GM23338 (cell line): ENCODE measurements around the gene SLC12A5. TPM values are rescaled to one million over a fixed set of nuclear protein-coding genes. Genes with fewer than 3 reads are reported as not detected.

Experiments
- ATAC-seq: fragments of 200-7000 bp; cut with Tn5 transposase; 3 replicates; pipeline ENCODE4 v1.9.1; 2020
- DNase-seq: peaks from one replicate; pipeline ENCODE4 v3.0.0-alpha.2; 2015; ENCODE audit warnings: low spot score
- H2AFZ ChIP-seq: fragments of 200-600 bp; sonication (generic); 2 replicates; pipeline ENCODE4 v1.8.0; 2016; ENCODE audit warnings: antibody characterized with exemption, mild to moderate bottlenecking, moderate library complexity
- H3F3A ChIP-seq: fragments of 200-600 bp; sonication (generic); replicated peaks from 2 replicates; pipeline ENCODE4 v1.8.0; 2017; ENCODE audit warnings: antibody characterized with exemption, mixed run types, low read depth
- H3K27ac ChIP-seq: fragments of 200-600 bp; sonication (generic); 2 replicates; pipeline ENCODE4 v1.6.1; 2016; ENCODE audit warnings: low read depth
- H3K27me3 ChIP-seq: fragments of 200-600 bp; sonication (generic); 2 replicates; pipeline ENCODE4 v1.8.0; 2016; ENCODE audit warnings: mild to moderate bottlenecking, mixed run types, moderate library complexity; ENCODE audit not compliant: insufficient read depth
- H3K36me3 ChIP-seq: fragments of 200-600 bp; sonication (generic); 2 replicates; pipeline ENCODE4 v1.8.0; 2016; ENCODE audit warnings: mild to moderate bottlenecking; ENCODE audit not compliant: insufficient read depth
- H3K4me1 ChIP-seq: fragments of 200-600 bp; sonication (generic); 2 replicates; pipeline ENCODE4 v1.8.0; 2016; ENCODE audit warnings: mild to moderate bottlenecking, moderate library complexity; ENCODE audit not compliant: insufficient read depth
- H3K4me2 ChIP-seq: fragments of 200-600 bp; sonication (generic); 2 replicates; pipeline ENCODE4 v1.7.1; 2017; ENCODE audit warnings: mixed run types
- H3K4me3 ChIP-seq: fragments of 200-600 bp; sonication (generic); 2 replicates; pipeline ENCODE4 v1.6.1; 2016; ENCODE audit warnings: mixed run types
- H3K79me2 ChIP-seq: fragments of 200-600 bp; sonication (generic); replicated peaks from 2 replicates; pipeline ENCODE4 v1.8.0; 2017; ENCODE audit warnings: mild to moderate bottlenecking; ENCODE audit not compliant: insufficient read depth
- H3K9me2 ChIP-seq: fragments of 200-600 bp; sonication (generic); 2 replicates; pipeline ENCODE4 v1.8.0; 2017; ENCODE audit not compliant: insufficient read depth
- H4K20me1 ChIP-seq: fragments of 200-600 bp; sonication (generic); replicated peaks from 2 replicates; pipeline ENCODE4 v1.8.0; 2017; ENCODE audit warnings: mild to moderate bottlenecking; ENCODE audit not compliant: insufficient read depth
- H3K27ac Mint-ChIP-seq: 2 replicates; pipeline ENCODE4 v1.8.0; 2020; ENCODE audit warnings: inconsistent platforms, mild to moderate bottlenecking, moderate library complexity, mixed read lengths
- H3K27me3 Mint-ChIP-seq: 3 replicates; pipeline ENCODE4 v1.8.0; 2022; ENCODE audit warnings: low read depth, mild to moderate bottlenecking, moderate library complexity, mixed read lengths, inconsistent platforms; ENCODE audit not compliant: insufficient read depth, poor library complexity
- H3K36me3 Mint-ChIP-seq: 3 replicates; pipeline ENCODE4 v1.8.0; 2021; ENCODE audit warnings: low read depth, mild to moderate bottlenecking, inconsistent platforms, moderate library complexity, mixed read lengths
- H3K4me1 Mint-ChIP-seq: 3 replicates; pipeline ENCODE4 v1.8.0; 2020; ENCODE audit warnings: mild to moderate bottlenecking, inconsistent platforms, mixed read lengths
- H3K4me3 Mint-ChIP-seq: 3 replicates; pipeline ENCODE4 v1.8.0; 2021; ENCODE audit warnings: moderate library complexity, mild to moderate bottlenecking, inconsistent platforms, mixed read lengths
- H3K9me3 Mint-ChIP-seq: 3 replicates; pipeline ENCODE4 v1.8.0; 2020; ENCODE audit warnings: moderate library complexity, mild to moderate bottlenecking, inconsistent platforms, mixed read lengths
- REST ChIP-seq: IDR thresholded peaks from one replicate; pipeline ENCODE4 v1.6.1; 2018; ENCODE audit warnings: antibody characterized with exemption; ENCODE audit not compliant: unreplicated experiment
- STAT1 ChIP-seq: IDR thresholded peaks from one replicate; pipeline ENCODE4 v1.6.1; 2016; ENCODE audit warnings: antibody characterized with exemption; ENCODE audit not compliant: unreplicated experiment
- polyA plus RNA-seq: library from polyadenylated mRNA; unstranded; fragments of >200 nt; fragmentation: Nextera tagmentation; extraction: Ambion mirVana; gene quantifications from 2 replicates; pipeline ENCODE4 v1.2.1, GENCODE V29; 2016
- total RNA-seq: library from RNA; depleted of rRNA; stranded (reverse); fragments of >200 nt; shearing (Covaris generic); gene quantifications from 2 replicates; pipeline ENCODE4 v1.2.3, GENCODE V29; 2014
- TF ChIP-seq, protein P1 (sequence below), 2 experiments: fragments of 200-600 bp in 1 of 2; sonication (generic) in 1 of 2; conservative IDR thresholded peaks; 2 replicates each; pipeline versions ENCODE4 v1.5.1 to v1.6.1; 2016 to 2017; ENCODE audit warnings: antibody characterized with exemption in 2 of 2, low read depth in 2 of 2, mild to moderate bottlenecking in 2 of 2, moderate library complexity in 1 of 2
- TF ChIP-seq, protein P2 (sequence below): fragments of 250-450 bp; sonication (Bioruptor Pico); IDR thresholded peaks from 2 replicates; pipeline ENCODE4 v1.5.0; 2020; ENCODE audit warnings: mild to moderate bottlenecking, moderate library complexity

SLC12A5 gene
- total and polyA plus RNA-seq, 2 experiments from 2014 or later, result 3.5 to 8.4 TPM

GRCh38 chr20:46034039-46034438, 5.0 kb downstream of the SLC12A5 start:
- H3K36me3 Mint-ChIP-seq, result no peaks in the 10 kb centered on the region
- Histone ChIP-seq H4K20me1 (peaks cover 5% of the 10 kb centered on the region; the same call in 1 of the 2 replicates), H3K27me3 (peaks cover 78% of the 10 kb centered on the region)

More at GRCh38 chr20:46034039-46034438, 5.0 kb downstream of the SLC12A5 start:
- Histone ChIP-seq H2AFZ (no peak overlapping the region), H3K9me2 (no peaks in the 10 kb centered on the region), H3K4me1 (peaks cover 23% of the 10 kb centered on the region), H3K4me3 (no peak overlapping the region), H3K27ac (no peak overlapping the region), H3K36me3 (no peaks in the 10 kb centered on the region), H3K4me2 (no peak overlapping the region), H3K79me2 (no peaks in the 10 kb centered on the region), H3F3A (peaks cover 4% of the 10 kb centered on the region)
- Mint-ChIP-seq H3K27me3 (peaks cover 73% of the 10 kb centered on the region), H3K4me3 (no peak overlapping the region), H3K4me1 (peaks cover 12% of the 10 kb centered on the region), H3K27ac (no peak overlapping the region), H3K9me3 (no peaks in the 10 kb centered on the region)
- DNase-seq (no peak), ATAC-seq (no peak)
- TF ChIP-seq STAT1 (no peak), REST (no peak)
- TF ChIP-seq, protein P1, sequence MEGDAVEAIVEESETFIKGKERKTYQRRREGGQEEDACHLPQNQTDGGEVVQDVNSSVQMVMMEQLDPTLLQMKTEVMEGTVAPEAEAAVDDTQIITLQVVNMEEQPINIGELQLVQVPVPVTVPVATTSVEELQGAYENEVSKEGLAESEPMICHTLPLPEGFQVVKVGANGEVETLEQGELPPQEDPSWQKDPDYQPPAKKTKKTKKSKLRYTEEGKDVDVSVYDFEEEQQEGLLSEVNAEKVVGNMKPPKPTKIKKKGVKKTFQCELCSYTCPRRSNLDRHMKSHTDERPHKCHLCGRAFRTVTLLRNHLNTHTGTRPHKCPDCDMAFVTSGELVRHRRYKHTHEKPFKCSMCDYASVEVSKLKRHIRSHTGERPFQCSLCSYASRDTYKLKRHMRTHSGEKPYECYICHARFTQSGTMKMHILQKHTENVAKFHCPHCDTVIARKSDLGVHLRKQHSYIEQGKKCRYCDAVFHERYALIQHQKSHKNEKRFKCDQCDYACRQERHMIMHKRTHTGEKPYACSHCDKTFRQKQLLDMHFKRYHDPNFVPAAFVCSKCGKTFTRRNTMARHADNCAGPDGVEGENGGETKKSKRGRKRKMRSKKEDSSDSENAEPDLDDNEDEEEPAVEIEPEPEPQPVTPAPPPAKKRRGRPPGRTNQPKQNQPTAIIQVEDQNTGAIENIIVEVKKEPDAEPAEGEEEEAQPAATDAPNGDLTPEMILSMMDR (conservative IDR thresholded peaks at IDR 0.05; ENCODE audit: low read depth in 2 of 2), result no peak
- TF ChIP-seq, protein P2, sequence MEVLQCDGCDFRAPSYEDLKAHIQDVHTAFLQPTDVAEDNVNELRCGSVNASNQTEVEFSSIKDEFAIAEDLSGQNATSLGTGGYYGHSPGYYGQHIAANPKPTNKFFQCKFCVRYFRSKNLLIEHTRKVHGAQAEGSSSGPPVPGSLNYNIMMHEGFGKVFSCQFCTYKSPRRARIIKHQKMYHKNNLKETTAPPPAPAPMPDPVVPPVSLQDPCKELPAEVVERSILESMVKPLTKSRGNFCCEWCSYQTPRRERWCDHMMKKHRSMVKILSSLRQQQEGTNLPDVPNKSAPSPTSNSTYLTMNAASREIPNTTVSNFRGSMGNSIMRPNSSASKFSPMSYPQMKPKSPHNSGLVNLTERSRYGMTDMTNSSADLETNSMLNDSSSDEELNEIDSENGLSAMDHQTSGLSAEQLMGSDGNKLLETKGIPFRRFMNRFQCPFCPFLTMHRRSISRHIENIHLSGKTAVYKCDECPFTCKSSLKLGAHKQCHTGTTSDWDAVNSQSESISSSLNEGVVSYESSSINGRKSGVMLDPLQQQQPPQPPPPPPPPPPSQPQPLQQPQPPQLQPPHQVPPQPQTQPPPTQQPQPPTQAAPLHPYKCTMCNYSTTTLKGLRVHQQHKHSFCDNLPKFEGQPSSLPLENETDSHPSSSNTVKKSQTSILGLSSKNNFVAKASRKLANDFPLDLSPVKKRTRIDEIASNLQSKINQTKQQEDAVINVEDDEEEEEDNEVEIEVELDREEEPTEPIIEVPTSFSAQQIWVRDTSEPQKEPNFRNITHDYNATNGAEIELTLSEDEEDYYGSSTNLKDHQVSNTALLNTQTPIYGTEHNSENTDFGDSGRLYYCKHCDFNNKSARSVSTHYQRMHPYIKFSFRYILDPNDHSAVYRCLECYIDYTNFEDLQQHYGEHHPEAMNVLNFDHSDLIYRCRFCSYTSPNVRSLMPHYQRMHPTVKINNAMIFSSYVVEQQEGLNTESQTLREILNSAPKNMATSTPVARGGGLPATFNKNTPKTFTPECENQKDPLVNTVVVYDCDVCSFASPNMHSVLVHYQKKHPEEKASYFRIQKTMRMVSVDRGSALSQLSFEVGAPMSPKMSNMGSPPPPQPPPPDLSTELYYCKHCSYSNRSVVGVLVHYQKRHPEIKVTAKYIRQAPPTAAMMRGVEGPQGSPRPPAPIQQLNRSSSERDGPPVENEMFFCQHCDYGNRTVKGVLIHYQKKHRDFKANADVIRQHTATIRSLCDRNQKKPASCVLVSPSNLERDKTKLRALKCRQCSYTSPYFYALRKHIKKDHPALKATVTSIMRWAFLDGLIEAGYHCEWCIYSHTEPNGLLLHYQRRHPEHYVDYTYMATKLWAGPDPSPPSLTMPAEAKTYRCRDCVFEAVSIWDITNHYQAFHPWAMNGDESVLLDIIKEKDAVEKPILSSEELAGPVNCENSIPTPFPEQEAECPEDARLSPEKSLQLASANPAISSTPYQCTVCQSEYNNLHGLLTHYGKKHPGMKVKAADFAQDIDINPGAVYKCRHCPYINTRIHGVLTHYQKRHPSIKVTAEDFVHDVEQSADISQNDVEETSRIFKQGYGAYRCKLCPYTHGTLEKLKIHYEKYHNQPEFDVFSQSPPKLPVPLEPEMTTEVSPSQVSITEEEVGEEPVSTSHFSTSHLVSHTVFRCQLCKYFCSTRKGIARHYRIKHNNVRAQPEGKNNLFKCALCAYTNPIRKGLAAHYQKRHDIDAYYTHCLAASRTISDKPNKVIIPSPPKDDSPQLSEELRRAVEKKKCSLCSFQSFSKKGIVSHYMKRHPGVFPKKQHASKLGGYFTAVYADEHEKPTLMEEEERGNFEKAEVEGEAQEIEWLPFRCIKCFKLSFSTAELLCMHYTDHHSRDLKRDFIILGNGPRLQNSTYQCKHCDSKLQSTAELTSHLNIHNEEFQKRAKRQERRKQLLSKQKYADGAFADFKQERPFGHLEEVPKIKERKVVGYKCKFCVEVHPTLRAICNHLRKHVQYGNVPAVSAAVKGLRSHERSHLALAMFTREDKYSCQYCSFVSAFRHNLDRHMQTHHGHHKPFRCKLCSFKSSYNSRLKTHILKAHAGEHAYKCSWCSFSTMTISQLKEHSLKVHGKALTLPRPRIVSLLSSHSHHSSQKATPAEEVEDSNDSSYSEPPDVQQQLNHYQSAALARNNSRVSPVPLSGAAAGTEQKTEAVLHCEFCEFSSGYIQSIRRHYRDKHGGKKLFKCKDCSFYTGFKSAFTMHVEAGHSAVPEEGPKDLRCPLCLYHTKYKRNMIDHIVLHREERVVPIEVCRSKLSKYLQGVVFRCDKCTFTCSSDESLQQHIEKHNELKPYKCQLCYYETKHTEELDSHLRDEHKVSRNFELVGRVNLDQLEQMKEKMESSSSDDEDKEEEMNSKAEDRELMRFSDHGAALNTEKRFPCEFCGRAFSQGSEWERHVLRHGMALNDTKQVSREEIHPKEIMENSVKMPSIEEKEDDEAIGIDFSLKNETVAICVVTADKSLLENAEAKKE (CRISPR knock-in tag), result no peak
